NT2/D1 (cell line): ENCODE measurements around the gene TMEM79.

ENCODE experiments used
- DNase-seq: peaks from one replicate; pipeline ENCODE4 v3.0.0-alpha.2; 2011; ENCODE audit warnings: low read depth, low spot score
- H3K27me3 ChIP-seq: 2 replicates; pipeline ENCODE4 v1.6.0; 2011; ENCODE audit warnings: mild to moderate bottlenecking; ENCODE audit not compliant: insufficient read length, insufficient read depth
- H3K36me3 ChIP-seq: 2 replicates; pipeline ENCODE4 v1.6.1; 2011; ENCODE audit warnings: mild to moderate bottlenecking, low read length, mixed read lengths; ENCODE audit not compliant: insufficient read depth, insufficient read length
- H3K4me1 ChIP-seq: 2 replicates; pipeline ENCODE4 v1.5.1; 2011; ENCODE audit not compliant: insufficient read depth, insufficient read length
- H3K4me3 ChIP-seq: 2 replicates; pipeline ENCODE4 v1.5.1; 2011; ENCODE audit warnings: low read depth; ENCODE audit not compliant: insufficient read length
- H3K9ac ChIP-seq: 2 replicates; pipeline ENCODE4 v1.6.0; 2011; ENCODE audit warnings: low read depth; ENCODE audit not compliant: insufficient read length
- H3K9me3 ChIP-seq: 2 replicates; pipeline ENCODE4 v1.5.1; 2011; ENCODE audit warnings: mild to moderate bottlenecking, low read length; ENCODE audit not compliant: insufficient read depth
- SUZ12 ChIP-seq: IDR thresholded peaks from 2 replicates; pipeline ENCODE4 v1.6.1; 2011; ENCODE audit not compliant: insufficient read length, insufficient read depth; ENCODE audit errors: extremely low read depth
- YY1 ChIP-seq: IDR thresholded peaks from 2 replicates; pipeline ENCODE4 v1.6.1; 2011; ENCODE audit not compliant: insufficient read length, insufficient read depth
- ZNF274 ChIP-seq: IDR thresholded peaks from 2 replicates; pipeline ENCODE4 v1.6.1; 2011; ENCODE audit warnings: mild to moderate bottlenecking, low read depth, low read length

TMEM79 gene

DNA sequence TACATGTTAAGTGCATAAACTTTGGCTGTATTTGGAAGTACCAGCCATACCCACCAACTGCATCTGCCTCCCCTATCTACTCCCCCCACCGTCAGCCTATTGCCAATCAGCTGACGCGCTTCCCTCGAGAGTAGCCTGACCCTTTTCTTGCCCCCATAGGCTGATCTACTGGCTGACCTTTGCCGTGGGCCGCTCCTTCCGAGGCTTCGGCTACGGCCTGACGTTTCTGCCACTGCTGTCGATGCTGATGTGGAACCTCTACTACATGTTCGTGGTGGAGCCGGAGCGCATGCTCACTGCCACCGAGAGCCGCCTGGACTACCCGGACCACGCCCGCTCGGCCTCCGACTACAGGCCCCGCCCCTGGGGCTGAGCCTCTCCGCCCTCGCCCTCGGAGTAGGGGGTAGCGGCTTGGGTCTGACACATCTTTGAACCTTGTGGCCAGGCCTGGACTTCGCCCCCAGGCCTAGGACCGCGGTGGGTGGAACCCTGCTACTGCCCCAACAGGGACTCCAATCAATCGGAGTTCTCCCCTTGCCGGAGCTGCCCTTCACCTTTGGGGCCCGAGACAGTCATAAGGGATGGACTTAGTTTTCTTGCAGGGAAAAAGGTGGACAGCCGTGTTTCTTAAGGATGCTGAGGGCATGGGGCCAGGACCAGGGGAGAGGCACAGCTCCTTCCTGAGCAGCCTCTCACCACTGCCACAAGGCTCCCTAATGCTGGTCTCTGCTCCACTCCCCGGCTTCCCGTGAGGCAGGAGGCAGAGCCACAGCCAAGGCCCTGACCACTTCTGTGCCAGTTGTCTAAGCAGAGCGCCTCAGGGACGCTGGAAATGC is 7.3 kb downstream of the TMEM79 start:
- H3K36me3 ChIP-seq = peaks cover 61% of the 10 kb centered on the region
- H3K4me3 ChIP-seq = peak overlapping the region; percentile 2
- H3K9me3 ChIP-seq = no peaks in the 10 kb centered on the region
- peaks cover 9% of the 10 kb centered on the region for H3K4me1 ChIP-seq
- DNase-seq = peak; percentile 63
- H3K9ac ChIP-seq = peak overlapping the region; percentile 58
- H3K27me3 ChIP-seq = no peaks in the 10 kb centered on the region
- TF ChIP-seq ZNF274 (no peak), SUZ12 (no peak), YY1 (no peak)

DNA sequence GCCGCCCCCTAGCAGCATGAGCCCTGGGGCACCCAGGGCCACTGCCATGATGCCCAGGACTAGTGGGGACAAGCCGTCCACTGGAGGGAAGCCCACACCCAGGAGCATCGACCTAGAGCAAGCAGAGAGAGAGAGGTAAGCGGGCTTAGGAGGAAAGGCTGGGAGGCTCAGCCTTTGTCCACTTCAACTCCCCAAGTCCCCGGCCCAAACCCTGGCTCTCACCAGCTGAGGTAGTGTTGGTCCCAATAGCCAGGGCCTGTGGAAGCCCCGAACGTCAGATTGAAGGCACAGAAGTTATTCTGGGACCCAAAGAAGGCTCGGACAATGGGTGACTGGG is 8.9 kb downstream of the TMEM79 start:
- TF ChIP-seq ZNF274 (no peak), SUZ12 (no peak), YY1 (no peak)
- DNase-seq = no peak
- Histone ChIP-seq H3K9me3 (no peaks in the 10 kb centered on the region), H3K4me1 (peaks cover 9% of the 10 kb centered on the region), H3K9ac (no peak overlapping the region), H3K27me3 (no peaks in the 10 kb centered on the region), H3K4me3 (no peak overlapping the region), H3K36me3 (peaks cover 50% of the 10 kb centered on the region)

DNA sequence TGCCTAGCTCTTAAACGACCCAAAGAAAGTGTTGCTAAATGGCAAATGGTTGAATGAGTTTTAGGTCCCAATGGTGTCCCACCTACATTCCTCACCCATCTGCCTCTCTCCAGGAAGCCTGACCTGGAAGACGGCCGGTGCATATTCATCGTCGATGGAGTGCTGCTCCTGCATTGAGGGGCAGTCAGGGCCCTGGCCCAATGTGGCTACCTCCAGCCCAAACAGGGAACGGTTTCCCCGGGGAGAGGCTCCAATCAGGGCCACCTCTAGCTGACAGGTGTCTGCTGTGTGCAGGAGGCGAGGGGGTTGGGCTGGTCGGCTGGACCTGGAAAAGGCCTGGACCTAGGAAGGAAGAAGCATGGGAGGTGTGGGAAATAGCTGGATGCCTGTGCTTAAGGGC is 9.8 kb downstream of the TMEM79 start:
- H3K4me3 ChIP-seq = no peak overlapping the region
- DNase-seq = no peak
- no peak for TF ChIP-seq YY1
- no peak for TF ChIP-seq ZNF274
- no peak for TF ChIP-seq SUZ12
- H3K4me1 ChIP-seq = peaks cover 9% of the 10 kb centered on the region
- no peaks in the 10 kb centered on the region for H3K9me3 ChIP-seq
- peaks cover 41% of the 10 kb centered on the region for H3K36me3 ChIP-seq
- H3K27me3 ChIP-seq = no peaks in the 10 kb centered on the region
- H3K9ac ChIP-seq = no peak overlapping the region

DNA sequence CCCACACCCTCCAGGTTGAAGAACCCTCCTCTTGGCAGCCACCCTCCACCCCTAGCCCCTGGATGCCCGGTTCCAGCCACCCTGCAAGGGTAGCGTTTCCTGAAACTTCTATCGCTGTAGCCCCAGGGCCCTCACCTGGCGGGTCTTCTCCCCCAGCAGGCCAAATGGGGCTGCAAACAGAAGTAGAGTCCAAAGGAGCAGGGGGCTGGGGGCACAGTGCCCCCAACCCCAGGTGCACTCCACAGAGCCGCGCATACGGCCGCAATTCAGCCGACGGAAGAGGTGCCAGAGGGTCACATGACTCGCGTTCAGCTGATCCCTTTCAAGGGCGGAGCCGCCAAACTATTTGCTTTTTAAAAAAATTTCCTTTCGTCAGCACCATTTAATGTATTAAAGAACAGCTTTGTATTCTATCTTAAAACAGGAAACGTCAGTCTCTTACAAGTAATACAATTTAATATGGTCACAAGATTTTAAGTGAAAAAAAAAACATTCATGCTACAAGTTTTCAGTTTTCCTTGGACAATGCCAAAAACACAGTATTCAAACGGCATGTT is 11.3 kb downstream of the TMEM79 start, which contains the start of gene GLMP:
Gene GLMP (minus strand): TSS at position 289 of the 557 bp plus-strand sequence. CDS start 34 bp downstream, at position 255.
- no peaks in the 10 kb centered on the region for H3K9me3 ChIP-seq
- peak within 1 kb of the TSS; percentile 85 for H3K9ac ChIP-seq
- H3K36me3 ChIP-seq = peaks cover 30% of the 10 kb centered on the region
- DNase-seq = peak; percentile 44
- H3K4me3 ChIP-seq = peak within 1 kb of the TSS; percentile 82
- TF ChIP-seq ZNF274 (no peak), SUZ12 (no peak), YY1 (no peak)
- peaks cover 9% of the 10 kb centered on the region for H3K4me1 ChIP-seq
- no peaks in the 10 kb centered on the region for H3K27me3 ChIP-seq

DNA sequence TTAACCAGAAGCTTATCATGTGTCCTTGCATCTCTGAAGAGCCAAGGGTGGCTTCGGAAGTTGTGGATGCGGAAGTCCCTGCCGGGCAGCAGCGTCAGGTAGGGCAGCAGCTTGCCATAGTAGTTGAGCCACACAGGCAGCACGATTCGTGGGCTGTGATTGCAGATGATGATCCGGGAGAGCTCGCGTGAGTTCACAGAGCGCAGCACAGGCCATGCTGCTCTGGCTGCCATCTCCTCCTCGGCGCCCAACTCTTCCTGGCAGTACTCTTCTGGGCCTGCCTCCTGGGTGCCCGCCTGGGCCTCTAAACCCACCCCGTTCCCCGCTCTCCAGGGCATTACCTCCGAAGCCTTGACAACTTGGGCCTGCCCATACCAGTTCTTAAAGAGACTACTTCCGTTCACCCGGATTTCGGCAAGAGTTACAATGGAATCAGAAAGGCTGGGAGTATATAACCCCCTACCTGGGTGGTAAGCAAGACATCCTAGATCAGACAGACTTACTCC is 14.8 kb downstream of the TMEM79 start, which contains the start of gene VHLL:
Gene VHLL (minus strand): TSS at position 456 of the 506 bp plus-strand sequence. CDS start 118 bp downstream, at position 338.
- TF ChIP-seq ZNF274 (no peak), SUZ12 (no peak), YY1 (no peak)
- DNase-seq = no peak
- Histone ChIP-seq H3K4me3 (no peak within 1 kb of the TSS), H3K4me1 (no peaks in the 10 kb centered on the region), H3K9me3 (no peaks in the 10 kb centered on the region), H3K9ac (no peak within 1 kb of the TSS), H3K27me3 (no peaks in the 10 kb centered on the region), H3K36me3 (peaks cover 16% of the 10 kb centered on the region)

DNA sequence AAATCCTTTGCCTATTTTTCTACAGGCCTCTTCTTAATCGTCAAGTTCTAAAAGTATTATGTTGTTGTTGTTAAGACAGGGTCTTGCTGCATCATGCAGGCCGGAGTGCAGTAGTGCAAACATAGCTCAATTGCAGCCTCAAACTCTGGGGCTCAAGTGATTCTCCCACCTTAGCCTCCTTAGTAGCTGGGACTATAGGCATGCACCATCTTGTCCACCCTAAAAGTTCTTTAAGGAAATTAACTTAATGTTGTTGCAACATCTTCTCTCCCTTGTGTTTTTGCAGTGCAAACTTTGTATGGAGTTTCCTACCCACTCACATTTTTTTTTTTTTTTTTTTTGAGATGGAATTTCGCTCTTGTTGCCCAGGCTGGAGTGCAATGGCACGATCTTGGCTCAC is 19.1 kb downstream of the TMEM79 start:
- H3K9ac ChIP-seq = no peak overlapping the region
- TF ChIP-seq YY1 (no peak), SUZ12 (no peak), ZNF274 (no peak)
- H3K36me3 ChIP-seq = peaks cover 47% of the 10 kb centered on the region
- no peak overlapping the region for H3K4me3 ChIP-seq
- no peaks in the 10 kb centered on the region for H3K4me1 ChIP-seq
- H3K27me3 ChIP-seq = no peaks in the 10 kb centered on the region
- DNase-seq = no peak
- H3K9me3 ChIP-seq = no peaks in the 10 kb centered on the region

DNA sequence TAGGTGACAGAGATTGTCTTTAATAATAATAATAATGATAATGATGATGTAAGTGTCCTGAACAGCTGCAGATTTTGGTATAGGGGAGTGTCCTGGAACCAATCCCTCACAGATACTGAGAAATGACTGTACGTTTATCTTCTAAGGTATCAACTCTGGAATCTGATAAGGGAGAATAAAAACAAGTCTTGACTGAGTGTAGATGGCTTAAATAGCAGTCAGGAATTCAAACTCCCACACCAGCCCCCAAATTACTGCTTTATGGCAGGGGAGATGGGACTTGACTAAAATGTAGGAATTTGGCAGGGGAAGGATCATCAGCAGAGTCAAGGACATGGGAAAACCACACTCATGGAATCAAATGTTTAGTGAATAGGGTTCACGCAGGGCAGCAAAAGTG is 21.1 kb downstream of the TMEM79 start:
- no peak for TF ChIP-seq YY1
- no peak for TF ChIP-seq ZNF274
- TF ChIP-seq SUZ12 = no peak
- H3K27me3 ChIP-seq = no peaks in the 10 kb centered on the region
- H3K9me3 ChIP-seq = no peaks in the 10 kb centered on the region
- H3K4me3 ChIP-seq = no peak overlapping the region
- no peak for DNase-seq
- H3K4me1 ChIP-seq = no peaks in the 10 kb centered on the region
- H3K9ac ChIP-seq = no peak overlapping the region
- peaks cover 67% of the 10 kb centered on the region for H3K36me3 ChIP-seq
